HCT116 (cell line): ENCODE data around the gene LIPG. TPM values are rescaled to one million over a fixed set of nuclear protein-coding genes. Genes with fewer than 3 reads are reported as not detected.
"Not testable (repeated sequence)": the region's sequence is repeated elsewhere in the genome, so short reads cannot be mapped to it uniquely, and the experiment has no call there.

Source experiments
- ATAC-seq: fragments of 200-7000 bp; cut with Tn5 transposase; 2 replicates; pipeline ENCODE4 v1.9.1; 2020; ENCODE audit warnings: mild to moderate bottlenecking, moderate library complexity
- BruUV-seq: library from RNA; stranded (reverse); fragments of 400-500 nt; replicated peaks from 2 replicates; lab custom pipeline; 2021; lab: Mats Ljungman, UMichigan
- CTCF ChIA-PET: fragments of 300-600 bp; sonication (Branson Sonifier 250); formaldehyde crosslinking; loops from one replicate; lab custom pipeline; 2021; ENCODE audit warnings: antibody characterized with exemption; lab: Charles Lee
- POLR2A ChIA-PET: fragments of 300-600, 350-600 bp; sonication (Branson Sonifier 250); formaldehyde crosslinking; loops from one replicate; lab custom pipeline; 2021; ENCODE audit warnings: antibody characterized with exemption; lab: Charles Lee
- RAD21 ChIA-PET, 2 experiments: fragments of 300-600 bp; sonication (Branson Sonifier 250); formaldehyde crosslinking; loops; one replicate each; lab custom pipeline; 2023; ENCODE audit warnings: low total read pairs in 2 of 2; ENCODE audit not compliant: uncharacterized antibody in 2 of 2, unreplicated experiment in 2 of 2, low non-redundant PET in 1 of 2; lab: Charles Lee
- DNase-seq: peaks from one replicate; pipeline ENCODE4 v3.0.0-alpha.2; 2010; ENCODE audit warnings: low read depth, low spot score
- H2AFZ ChIP-seq: fragments of 200-600 bp; shearing (Covaris generic), sonication (generic); 2 replicates; pipeline ENCODE4 v1.6.1; 2017; ENCODE audit warnings: low read depth, mixed run types, mixed read lengths, antibody characterized with exemption, low read length; ENCODE audit not compliant: poor library complexity, severe bottlenecking
- H3K27ac ChIP-seq: 2 replicates; pipeline ENCODE4 v1.5.1; 2012; ENCODE audit warnings: low read depth, low read length
- H3K27me3 ChIP-seq: fragments of 200-600 bp; sonication (generic); 2 replicates; pipeline ENCODE4 v1.6.1; 2016; ENCODE audit warnings: mixed run types, low read length, mixed read lengths; ENCODE audit not compliant: insufficient read depth
- H3K36me3 ChIP-seq, 2 experiments: fragments of 200-500 bp in 1 of 2; fragments of 200-600 bp in 1 of 2; sonication (Bioruptor generic) in 1 of 2; sonication (generic) in 1 of 2; 2 replicates each; pipeline versions ENCODE4 v1.5.1 to v1.6.1; 2014 to 2016; ENCODE audit warnings: low read length in 2 of 2, inconsistent platforms in 1 of 2, mixed read lengths in 1 of 2, mixed run types in 1 of 2; ENCODE audit not compliant: insufficient read depth in 2 of 2, control insufficient read depth in 1 of 2
- H3K4me1 ChIP-seq, 2 experiments: fragments of 200-600 bp in 1 of 2; sonication (generic) in 1 of 2; 2 replicates each; pipeline versions ENCODE4 v1.5.1 to v1.6.1; 2012 to 2017; ENCODE audit warnings: low read length in 2 of 2, inconsistent platforms in 1 of 2, mild to moderate bottlenecking in 1 of 2, mixed read lengths in 1 of 2, mixed run types in 1 of 2, moderate library complexity in 1 of 2; ENCODE audit not compliant: insufficient read depth in 2 of 2, control insufficient read depth in 1 of 2
- H3K4me2 ChIP-seq: fragments of 200-600 bp; sonication (generic); 2 replicates; pipeline ENCODE4 v1.6.1; 2017; ENCODE audit warnings: mixed run types, low read length, mixed read lengths
- H3K4me3 ChIP-seq, 2 experiments: fragments of 200-600 bp in 1 of 2; sonication (generic) in 1 of 2; replicated peaks in 1 of 2; 2 replicates each; pipeline ENCODE4 v1.5.1; 2011 to 2016; ENCODE audit warnings: low read length in 2 of 2, control low read depth in 1 of 2, low read depth in 1 of 2, mild to moderate bottlenecking in 1 of 2, mixed read lengths in 1 of 2, mixed run types in 1 of 2
- H3K79me2 ChIP-seq: fragments of 200-600 bp; sonication (generic); 2 replicates; pipeline ENCODE4 v1.6.1; 2017; ENCODE audit warnings: mild to moderate bottlenecking, mixed run types, low read length, moderate library complexity, mixed read lengths; ENCODE audit not compliant: insufficient read depth
- H3K9ac ChIP-seq: fragments of 200-600 bp; sonication (generic); 2 replicates; pipeline ENCODE4 v1.6.1; 2016; ENCODE audit warnings: low read length, mixed read lengths
- H3K9me2 ChIP-seq: fragments of 200-600 bp; sonication (generic), shearing (Covaris generic); 2 replicates; pipeline ENCODE4 v1.6.1; 2017; ENCODE audit warnings: mixed run types, mild to moderate bottlenecking, moderate library complexity; ENCODE audit not compliant: insufficient read depth
- H3K9me3 ChIP-seq, 2 experiments: fragments of 200-500 bp in 1 of 2; fragments of 200-600 bp in 1 of 2; sonication (Bioruptor generic) in 1 of 2; sonication (generic) in 1 of 2; 2 replicates each; pipeline ENCODE4 v1.6.1; 2014 to 2017; ENCODE audit warnings: low read length in 2 of 2, mixed read lengths in 2 of 2, inconsistent platforms in 1 of 2, low read depth in 1 of 2, mild to moderate bottlenecking in 1 of 2, mixed run types in 1 of 2, moderate library complexity in 1 of 2; ENCODE audit not compliant: control insufficient read depth in 1 of 2, insufficient read depth in 1 of 2
- H4K20me1 ChIP-seq: fragments of 200-600 bp; sonication (generic), shearing (Covaris generic); 2 replicates; pipeline ENCODE4 v1.6.1; 2017; ENCODE audit warnings: mixed run types, mild to moderate bottlenecking, moderate library complexity; ENCODE audit not compliant: insufficient read depth
- CBX3 ChIP-seq: IDR thresholded peaks from 2 replicates; pipeline ENCODE4 v1.6.1; 2012; ENCODE audit warnings: low read depth
- EGR1 ChIP-seq: IDR thresholded peaks from 2 replicates; pipeline ENCODE4 v1.6.1; 2012; ENCODE audit warnings: low read depth
- EZH2 ChIP-seq: fragments of 200-600 bp; sonication (generic); IDR thresholded peaks from 2 replicates; pipeline ENCODE4 v1.6.1; 2017; ENCODE audit warnings: antibody characterized with exemption, mixed run types
- EZH2phosphoT487 ChIP-seq: fragments of 200-600 bp; IDR thresholded peaks from 2 replicates; pipeline ENCODE4 v1.6.1; 2018; ENCODE audit warnings: antibody characterized with exemption, borderline replicate concordance
- MAX ChIP-seq: IDR thresholded peaks from 2 replicates; pipeline ENCODE4 v1.6.1; 2012
- POLR2A ChIP-seq: IDR thresholded peaks from 2 replicates; pipeline ENCODE4 v1.7.0; 2011; ENCODE audit warnings: borderline replicate concordance; ENCODE audit not compliant: insufficient read depth, insufficient read length; ENCODE audit errors: extremely low read depth
- REST ChIP-seq: IDR thresholded peaks from 2 replicates; pipeline ENCODE4 v1.6.1; 2012; ENCODE audit warnings: low read depth
- intact Hi-C: fragments of 100-400 bp; cut with micrococcal nuclease; formaldehyde crosslinking; loops from 2 replicates; pipeline ENCODE4 v1.10.0; 2022
- total RNA-seq: library from RNA; stranded (reverse); gene quantifications from one replicate; pipeline ENCODE4 v1.2.1, GENCODE V29; 2021; ENCODE audit not compliant: unreplicated experiment

The LIPG gene
- total RNA-seq, 1 experiment from 2014 or later = 2.6 TPM

- TF ChIP-seq REST (no peak), CBX3 (no peak), EZH2 (no peak), POLR2A (no peak), MAX (no peak), EGR1 (no peak), EZH2phosphoT487 (no peak)
Observed at GRCh38 chr18:49584394-49584793, 22.5 kb downstream of the LIPG start (continued).

GRCh38 chr18:49584951-49585350 lies 23.1 kb downstream of the LIPG start:
- H3K9ac ChIP-seq, RAD21 ChIA-PET, H3K4me3 ChIP-seq, H3K4me2 ChIP-seq, H3K36me3 ChIP-seq, H3K4me1 ChIP-seq, POLR2A ChIA-PET, H3K9me3 ChIP-seq, H2AFZ ChIP-seq, H4K20me1 ChIP-seq, ATAC-seq, intact Hi-C loops, H3K27ac ChIP-seq, H3K79me2 ChIP-seq, BruUV-seq, CTCF ChIA-PET, DNase-seq, H3K27me3 ChIP-seq, H3K9me2 ChIP-seq: not testable (repeated sequence)
